SH-SY5Y (cell line): ENCODE data around the gene GABRB3.
A peak's percentile ranks its signal among the peaks of the same experiment; 100 is the strongest.

Experiments
- GATA2 ChIP-seq: IDR thresholded peaks from 2 replicates; pipeline ENCODE4 v1.6.1; 2011; ENCODE audit warnings: mild to moderate bottlenecking, low read depth, low read length
- GATA3 ChIP-seq: IDR thresholded peaks from 2 replicates; pipeline ENCODE4 v1.6.1; 2011; ENCODE audit warnings: low read depth, mild to moderate bottlenecking, low read length, moderate library complexity

Gene GABRB3

DNA sequence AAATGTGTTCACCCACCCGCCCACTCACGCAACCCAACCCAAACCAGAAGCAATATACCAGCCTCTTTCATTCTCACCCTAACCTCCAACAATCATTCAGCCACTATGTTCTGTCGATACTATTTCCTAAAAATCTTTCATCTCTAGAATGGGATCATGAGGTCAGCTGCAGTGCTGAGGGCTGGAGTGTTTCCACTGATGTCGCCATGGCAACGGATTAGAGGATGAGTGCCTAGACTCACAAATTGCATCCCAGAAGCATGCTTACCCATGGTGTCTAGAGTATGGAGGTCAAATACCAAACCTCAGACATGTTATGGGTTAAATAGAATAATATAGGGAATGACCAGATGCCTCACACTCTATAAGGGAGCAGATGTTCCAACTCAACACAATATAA lies 138.5 kb downstream of the GABRB3 start:
- no peak for TF ChIP-seq GATA3
- TF ChIP-seq GATA2: no peak

DNA sequence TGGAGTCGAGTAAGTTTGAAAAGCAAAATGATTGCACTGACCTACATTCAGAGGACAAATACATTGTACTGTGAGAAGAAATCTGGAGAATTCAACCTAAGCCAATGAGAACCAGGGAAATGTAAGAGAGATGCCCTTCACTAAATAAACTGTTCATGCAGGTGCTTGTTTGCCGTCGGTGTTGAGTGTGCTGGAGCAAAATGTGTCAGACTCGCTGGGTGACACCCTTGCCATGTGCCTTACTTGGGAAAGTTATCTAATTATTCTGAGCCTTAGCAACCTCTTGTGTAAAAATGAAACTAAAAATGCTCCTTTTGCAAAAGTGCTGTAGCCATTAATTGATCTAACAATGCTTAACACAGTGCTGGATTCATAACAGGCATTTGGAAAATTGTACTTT lies 140.4 kb downstream of the GABRB3 start:
- TF ChIP-seq GATA3 (no peak), GATA2 (no peak)

DNA sequence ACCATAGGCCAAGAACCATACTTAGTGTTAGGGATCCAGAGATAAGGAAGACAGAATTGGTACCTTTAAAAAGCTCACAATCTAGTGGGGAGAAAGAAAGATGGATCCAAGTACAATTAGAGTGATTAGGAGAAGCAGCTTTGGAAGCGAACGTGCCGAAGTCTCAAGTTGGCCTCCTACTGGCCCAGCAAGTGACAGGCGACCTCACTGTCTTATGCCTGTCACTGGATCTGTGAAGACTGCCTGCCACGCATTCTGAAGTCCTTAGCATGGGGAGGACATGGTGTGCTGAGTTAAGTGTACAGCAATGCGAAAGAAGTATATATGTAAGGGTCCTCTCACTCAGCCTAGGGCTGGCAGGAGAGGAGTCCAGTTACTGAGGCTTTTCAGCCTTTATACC lies 141.0 kb downstream of the GABRB3 start:
- TF ChIP-seq GATA2 (no peak), GATA3 (no peak)

DNA sequence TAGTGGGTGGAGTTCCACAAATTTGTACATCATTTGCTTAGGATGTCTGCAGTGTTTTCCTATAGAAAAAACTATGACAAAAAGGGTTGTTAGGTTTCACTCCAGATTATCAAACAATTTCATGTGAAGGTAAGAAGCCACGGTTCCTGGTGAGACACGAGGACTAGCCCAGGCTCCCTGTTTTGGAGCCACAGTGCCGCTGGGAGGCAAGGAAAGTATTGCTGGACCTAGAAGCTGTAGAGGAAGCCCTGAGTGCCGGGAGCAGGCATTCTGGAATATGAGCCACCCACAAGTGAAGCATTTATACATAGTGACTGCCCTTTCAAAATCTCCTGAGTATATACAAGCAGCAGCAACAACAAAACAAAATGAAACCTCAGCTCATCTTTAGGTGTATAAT lies 142.0 kb downstream of the GABRB3 start:
- TF ChIP-seq GATA3: no peak
- TF ChIP-seq GATA2: no peak

DNA sequence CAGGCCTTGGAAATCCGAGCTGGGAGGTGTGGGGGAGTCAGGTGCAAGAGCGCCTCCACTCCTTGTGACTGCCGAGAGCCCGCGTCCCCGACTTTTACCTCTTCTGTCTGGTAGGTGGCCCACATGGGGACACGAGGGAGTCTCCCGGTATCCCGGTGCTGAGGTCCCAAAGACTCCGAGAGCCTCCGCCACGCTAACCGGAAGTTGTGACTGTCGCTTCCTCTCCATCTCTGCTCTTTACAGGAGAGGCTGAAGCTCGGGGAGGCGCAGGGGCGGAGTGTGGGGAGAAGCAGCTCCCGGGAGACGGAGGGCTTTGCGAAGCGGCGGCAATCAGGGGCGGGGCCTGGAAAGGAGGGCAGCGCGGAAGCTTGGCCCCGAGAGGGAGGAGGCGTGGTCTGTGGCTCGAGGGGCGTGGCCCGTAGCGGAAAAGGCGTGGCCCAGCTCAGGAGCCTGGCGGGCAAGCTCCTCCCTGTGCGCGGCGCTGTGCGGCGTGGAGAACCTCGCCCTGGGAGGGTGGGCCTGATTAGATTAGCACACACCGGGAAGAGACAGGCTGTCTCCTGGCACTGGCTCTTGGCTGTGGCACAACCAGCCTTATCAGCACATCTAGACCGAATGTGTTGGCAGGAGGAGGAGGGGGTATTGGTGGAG lies 143.9 kb downstream of the GABRB3 start:
- TF ChIP-seq GATA2 (peak; percentile 33; the same call in 1 of the 2 replicates), GATA3 (no peak)

DNA sequence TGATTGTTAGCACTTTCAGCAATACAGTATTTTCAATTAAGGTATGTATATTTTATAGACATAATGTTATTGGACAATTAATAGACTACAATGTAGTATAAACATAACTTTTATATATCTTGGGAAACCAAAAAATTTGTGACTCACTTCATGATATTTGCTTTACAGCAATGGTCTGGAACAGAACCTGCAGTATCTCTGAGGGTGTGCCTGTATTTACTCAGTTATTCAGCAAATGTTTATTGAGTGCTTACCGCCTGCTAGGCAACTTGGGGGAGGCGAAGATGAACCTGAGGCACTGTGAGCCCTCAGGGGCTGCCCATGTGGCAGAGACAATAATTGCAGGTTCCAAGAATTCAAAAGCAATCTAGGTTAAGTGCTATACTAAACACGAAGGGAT lies 144.8 kb downstream of the GABRB3 start:
- TF ChIP-seq GATA3 (no peak), GATA2 (no peak)

DNA sequence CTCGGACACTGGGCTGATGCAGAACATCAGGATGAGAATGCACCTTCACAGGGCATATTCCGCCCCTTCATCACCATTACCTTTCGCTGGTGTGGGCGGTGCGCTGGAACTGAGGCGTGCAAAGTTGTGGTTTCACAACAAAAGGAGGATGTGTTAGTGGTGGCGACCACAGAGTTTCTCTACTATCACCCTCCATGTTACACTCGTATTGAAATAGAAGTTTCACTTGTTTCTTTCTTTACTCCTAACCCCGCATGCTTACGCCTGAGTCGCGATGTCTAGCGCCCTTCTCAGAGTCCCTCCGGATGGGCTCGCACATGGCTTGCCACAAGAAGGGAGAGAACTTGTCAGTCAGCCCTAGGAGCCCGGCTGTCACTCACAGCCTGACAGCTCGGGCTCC lies 148.7 kb downstream of the GABRB3 start:
- TF ChIP-seq GATA3 (no peak), GATA2 (no peak)

DNA sequence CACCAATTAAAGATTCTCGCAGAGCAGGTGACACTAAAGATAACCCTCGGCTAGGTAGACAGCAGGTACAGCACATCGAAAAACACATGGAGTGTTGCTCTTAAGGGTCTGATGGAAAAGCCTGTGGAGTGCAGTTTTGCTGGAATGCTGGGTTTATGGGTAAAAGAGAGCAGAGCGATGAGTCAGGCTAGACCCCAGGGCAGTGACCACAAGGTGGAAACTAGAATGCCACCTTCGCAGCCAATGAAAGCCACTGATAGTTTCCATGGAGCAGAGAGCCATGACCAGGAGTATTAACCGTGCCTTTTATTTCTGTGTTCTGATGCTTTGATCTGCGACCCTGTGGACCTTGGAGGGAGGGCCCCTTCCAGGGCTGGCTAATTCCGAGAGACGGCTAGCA lies 149.8 kb downstream of the GABRB3 start:
- TF ChIP-seq GATA3 (no peak), GATA2 (no peak)

DNA sequence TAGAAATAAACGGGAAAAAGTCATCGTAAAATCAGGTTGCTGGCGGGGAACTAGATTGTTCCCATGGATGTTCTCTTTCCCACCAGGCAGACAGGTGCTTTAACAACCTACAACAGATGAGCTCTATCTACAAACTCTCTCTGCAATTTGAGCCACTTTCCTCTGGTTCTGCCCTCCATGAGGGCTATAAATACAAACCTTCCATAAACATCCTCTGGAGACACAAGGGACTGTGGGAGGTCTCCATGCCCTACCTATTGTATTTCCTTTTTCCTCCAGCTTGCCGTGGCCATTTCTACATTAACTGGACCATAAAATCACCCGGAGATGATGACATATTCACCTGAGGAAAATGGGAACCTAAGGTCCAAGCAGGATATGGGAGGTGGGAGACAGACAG lies 151.1 kb downstream of the GABRB3 start:
- TF ChIP-seq GATA2 (no peak), GATA3 (no peak)

DNA sequence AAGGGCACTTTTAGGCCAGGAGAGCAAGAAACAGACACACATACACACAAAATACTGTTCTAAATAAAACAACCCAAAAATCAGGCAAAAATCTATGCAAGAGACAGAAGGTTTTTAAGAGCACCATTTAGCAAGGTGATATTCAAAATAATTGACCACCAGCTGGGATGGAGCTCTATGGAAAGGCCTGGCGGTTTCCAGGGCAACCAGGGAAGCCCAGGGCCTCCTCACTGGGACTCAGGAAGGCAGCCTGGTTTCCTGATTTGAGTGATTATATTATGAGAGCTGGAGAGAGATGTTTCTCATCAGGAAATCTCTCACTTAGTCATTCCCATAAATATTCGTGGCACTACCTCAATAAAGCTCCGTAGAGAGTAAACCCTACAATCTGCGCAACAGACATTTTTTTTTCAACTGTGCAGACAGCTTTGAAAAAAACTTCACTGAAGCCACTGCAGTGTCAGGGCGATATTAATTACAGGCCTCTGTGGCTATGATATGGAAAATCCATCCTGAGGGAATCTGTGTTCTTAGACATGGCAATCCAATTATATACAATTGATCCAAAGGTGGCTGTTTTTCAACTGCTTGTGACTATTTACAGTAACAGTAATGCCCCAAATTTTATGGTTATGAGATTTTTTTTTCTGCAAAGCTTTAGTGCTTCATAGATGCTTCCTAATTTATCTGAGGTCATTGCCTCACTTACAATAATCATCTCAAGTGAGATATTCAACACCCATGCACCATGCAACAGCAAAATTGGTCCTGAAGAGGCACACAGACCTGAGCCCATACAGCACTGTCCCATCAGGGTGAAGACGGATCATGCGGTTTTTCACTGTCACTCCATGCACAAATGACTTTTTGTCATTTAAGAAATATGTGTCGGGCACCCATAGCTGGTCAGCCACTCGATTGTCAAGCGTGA lies 152.1 kb downstream of the GABRB3 start:
- TF ChIP-seq GATA3 (no peak), GATA2 (no peak)

DNA sequence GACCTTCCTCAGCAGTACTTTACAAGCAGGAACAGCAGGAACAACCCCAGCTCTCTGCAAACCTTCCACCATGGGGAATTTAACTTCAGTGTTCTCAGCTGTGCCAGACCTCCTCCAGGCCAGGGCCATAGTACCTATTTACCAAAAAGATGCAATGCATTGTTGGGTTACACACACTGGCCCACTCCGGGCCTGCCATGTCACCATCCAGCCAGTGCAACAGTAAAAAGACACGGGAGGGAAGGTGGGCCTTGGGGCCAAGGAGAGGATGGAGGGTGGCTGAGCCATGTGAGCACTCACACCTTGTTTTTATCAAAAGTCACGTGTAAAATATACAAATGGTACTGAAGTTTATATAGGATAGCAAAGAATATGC lies 157.0 kb downstream of the GABRB3 start:
- TF ChIP-seq GATA3 (no peak), GATA2 (no peak)

DNA sequence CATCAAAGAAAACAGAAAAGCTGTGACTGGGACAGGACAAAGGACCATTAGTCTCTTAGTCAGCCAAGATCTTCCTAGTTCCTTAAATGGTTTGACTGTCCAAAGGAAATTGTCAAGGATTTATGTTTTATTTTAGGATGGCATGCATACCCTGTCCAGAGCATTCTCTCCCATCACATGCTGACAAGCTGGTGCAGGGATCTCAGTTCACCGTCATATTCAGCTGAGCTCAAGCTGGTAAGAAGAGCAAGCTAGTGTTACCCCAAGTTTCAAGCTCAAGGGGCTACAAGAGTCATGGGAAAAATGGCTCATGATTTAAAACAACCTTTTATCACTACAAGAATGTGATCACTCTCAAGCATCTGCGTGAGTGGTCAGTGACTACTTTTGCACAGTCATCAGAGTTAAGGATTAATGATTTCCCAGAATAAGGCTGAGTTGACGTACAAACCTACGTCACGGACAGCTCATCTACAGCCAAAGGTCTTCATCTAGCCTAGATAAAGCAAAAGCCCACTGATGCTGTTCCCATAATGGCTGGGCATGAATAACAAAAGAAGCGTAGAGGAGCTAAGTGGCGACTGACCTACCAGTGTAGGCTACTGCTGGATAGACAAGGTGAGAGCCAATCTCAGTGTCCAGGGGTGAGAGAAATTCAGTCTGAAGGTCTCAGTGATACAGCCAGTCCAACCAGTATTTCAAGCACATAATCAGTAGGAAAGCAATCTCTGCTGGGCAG lies 157.5 kb downstream of the GABRB3 start:
- TF ChIP-seq GATA2 (no peak), GATA3 (no peak)

DNA sequence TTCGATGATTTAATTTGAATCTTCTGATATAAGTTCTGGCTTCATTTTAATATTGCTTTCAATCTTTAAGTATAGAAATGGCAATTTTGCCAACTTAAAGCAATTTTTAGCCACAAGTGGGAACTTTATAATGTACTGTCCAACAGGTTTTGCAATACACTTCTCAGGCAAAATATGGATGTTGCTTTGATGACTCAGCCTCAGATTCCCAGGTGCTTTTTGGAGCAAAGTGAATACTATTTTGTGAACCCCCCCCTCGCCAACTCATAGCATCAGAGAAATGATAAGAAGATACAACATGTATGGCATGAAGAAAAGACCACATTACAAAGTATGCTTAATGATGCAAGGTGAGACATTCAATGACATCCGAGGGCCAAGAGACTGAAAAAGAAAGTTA lies 158.1 kb downstream of the GABRB3 start:
- TF ChIP-seq GATA2: no peak
- TF ChIP-seq GATA3: no peak

DNA sequence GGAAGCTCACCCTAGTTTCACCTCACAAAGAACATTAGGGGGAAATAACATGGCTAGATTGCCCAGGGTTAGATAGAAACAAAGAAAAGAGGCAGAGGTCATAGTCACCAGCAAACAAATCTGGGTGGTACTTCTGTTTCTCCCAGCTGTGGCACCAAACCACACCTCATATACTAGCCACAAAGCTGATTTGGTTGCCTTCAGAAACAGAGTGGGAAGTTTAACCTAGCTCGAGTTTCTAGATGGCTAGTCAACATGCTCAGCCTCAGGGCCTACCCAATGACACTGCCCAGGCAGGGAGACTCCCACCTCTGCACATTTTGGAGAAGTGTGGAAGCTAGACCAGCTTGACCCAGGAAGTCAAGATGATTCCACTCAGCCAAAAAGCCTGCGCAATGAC lies 174.2 kb downstream of the GABRB3 start:
- TF ChIP-seq GATA3: no peak
